GM19467 (cell line): ENCODE results near the gene LSP1.
"Not testable (repeated sequence)": the region's sequence is repeated elsewhere in the genome, so short reads cannot be mapped to it uniquely, and the experiment has no call there.

Source experiments
- ATAC-seq: cut with Tn5 transposase; IDR thresholded peaks from one replicate; pipeline ENCODE4 v1.9.1; 2021; ENCODE audit warnings: mild to moderate bottlenecking, moderate library complexity; ENCODE audit not compliant: unreplicated experiment

Gene LSP1

DNA sequence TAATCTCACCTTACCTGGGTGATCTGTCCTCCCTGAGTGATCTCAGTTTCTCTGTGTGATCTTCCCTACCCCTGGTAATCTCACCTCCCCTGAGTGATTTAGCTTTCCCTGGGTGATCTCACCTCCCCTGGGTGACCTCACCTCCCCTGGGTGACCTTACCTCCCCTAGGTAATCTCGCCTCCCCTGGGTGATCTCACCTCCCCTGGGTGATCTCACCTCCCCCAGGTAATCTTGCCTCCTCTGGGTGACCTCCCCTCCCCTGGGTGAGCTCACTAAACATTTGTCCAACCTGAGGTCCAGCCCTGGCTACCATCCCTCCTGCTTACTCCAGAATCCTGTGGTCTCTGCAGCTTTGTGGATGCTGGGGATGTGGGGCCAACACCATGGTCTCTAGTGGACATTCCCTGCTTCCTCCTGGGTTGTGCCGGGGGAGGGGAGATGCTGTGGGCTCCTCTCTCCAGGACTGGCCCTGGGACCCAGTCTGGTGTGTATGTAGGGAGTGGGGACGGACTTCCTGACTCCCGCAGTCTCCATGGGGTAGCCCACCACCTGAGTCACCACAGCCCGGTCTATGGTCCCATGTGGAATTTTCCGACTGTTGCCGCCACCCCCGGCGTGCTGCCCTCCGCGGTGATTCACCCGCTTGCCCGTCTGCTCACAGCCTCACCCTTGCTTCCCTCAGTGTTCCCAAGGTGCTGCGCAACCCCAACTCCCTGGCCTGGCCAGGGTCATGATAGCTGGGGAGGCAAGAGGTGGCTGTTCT is 9.9 kb downstream of the LSP1 start:
- ATAC-seq = no peak

DNA sequence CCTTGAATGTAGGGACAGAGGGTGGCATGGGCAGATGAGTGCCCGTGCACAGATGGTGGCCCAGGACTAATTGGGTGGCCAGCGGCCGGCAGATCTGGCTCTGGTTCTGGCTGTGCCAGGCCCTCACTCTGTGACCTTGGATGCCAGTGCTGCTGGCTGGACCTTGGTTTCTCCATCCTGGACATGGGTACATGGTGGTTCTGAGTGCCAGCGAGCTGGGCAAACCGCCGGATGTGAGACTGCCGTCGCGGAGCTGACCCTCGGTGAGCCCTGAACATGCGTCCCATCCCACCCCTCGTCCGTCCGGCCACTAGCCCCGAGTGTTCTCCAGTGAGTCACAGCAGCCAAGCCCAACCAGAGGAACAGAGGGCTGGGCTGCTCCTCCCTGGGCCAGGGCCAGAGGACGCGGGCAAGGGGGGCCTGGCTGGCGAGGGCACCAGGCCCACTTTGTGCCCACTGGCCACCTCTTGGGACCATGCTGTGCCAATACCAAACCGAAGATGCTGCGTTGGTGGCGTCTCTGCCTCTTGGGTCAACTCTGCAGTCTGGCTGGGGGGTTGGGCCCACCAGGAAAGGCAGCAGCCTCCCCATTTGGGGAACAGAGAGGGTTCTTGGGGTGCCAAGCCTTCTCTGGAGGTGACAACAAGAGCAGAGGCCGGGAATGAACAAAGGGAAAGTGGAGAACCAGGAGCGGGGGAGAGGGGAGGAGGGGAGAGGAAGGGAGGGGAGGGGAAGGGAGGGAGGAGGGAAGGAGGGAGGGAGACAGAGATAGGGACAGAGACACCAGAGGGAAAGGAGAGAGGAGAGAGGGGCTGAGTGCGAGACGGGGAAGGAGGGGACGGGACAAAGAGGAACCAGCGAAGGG is 10.7 kb downstream of the LSP1 start:
- ATAC-seq = no peak

DNA sequence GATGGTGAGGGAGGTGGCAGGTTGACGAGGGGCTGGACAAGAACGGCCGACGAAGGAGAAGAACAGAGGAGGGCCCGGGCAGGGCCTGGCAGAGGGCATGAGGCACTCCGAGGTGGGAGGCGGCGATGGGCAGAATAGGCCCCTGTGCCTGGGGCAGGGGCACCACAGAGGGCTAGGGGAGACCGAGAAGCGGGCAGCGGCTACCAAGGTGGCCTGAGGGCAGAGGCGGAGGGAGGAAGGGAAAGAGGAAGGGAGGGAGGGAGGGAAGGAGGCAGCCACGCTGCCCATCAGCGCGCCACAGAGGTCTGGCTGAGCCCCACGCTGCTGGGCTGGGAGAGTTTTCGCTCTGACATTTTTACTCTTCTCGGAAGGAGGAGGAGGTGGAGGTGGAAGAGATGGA is 11.3 kb downstream of the LSP1 start:
- no peak for ATAC-seq

DNA sequence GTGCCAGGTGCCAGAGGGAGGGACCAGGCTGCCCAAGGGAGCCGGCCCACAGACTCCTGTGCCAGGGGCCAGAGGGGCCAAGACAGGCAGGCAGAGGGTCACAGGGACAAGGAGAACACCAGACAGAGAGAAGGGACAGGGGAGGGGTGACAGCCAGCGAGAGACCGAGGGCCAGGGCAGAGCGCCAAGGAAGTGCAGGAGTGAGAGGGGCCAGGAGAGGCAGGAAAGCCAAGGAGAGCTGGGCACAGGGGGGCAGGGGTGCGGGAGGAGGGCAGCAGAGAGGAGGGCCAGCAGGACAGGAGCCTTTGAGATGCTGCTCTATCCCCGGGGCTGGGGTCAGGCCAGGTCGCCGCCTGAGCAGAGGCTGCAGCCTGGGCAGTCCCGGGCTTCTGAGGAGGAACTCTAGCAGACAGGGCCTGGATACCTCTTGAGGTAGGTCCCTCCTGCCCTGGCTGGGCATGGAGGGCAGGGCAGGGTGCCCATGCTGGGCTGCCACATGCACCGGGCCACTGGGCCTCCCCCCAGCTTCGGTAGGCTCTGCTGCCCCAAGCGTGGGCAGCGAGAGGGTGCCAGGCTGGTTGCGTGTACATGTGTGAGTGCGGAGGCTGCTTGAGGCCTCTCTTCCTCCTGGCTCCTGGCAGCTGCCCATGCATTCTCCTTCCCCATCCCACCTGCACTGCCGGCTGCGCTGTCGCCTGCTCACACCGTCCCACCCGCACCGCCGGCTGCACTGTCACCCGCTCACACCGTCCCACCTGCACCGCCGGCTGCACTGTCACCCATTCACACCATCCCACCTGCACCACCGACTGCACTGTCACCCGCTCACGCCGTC is 12.2 kb downstream of the LSP1 start:
- ATAC-seq = no peak

DNA sequence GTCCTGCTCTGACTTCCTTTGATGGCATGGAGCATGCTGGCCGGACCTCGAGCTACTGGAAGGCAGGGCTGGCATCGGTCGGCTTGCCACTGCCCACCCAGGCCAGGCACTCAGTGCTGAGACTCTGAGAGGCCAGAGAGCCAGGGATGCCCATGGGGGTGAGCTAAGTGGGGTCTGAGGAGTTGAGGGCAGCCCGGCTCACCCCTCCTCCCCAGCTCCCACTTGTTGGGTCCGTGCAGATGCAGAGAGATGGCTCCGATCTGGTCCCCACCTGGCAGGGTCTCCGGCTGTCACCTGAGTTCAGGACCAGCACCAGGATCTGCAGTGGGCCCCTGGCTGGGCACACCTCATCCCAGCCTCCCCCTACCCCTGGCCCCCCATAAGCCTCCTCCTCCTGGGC is 13.3 kb downstream of the LSP1 start:
- ATAC-seq = no peak

DNA sequence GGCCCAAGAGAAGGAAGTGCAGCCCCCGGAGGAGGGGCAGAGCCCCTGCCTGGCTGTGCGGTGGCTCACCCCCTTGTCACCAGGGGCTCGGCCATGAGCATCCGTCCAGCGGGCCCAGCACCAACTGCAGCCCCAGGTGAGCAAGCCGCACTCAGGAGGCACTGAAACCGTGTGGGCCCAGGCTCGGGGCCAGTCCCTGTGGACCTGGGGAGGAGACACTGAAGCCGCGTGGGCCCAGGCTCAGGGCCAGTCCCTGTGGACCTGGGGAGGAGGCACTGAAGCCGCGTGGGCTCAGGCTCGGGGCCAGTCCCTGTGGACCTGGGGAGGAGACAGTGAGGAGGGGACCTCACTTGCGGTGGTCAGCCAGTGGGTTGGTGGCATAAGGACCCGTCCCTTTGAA is 13.9 kb downstream of the LSP1 start:
- ATAC-seq = no peak

DNA sequence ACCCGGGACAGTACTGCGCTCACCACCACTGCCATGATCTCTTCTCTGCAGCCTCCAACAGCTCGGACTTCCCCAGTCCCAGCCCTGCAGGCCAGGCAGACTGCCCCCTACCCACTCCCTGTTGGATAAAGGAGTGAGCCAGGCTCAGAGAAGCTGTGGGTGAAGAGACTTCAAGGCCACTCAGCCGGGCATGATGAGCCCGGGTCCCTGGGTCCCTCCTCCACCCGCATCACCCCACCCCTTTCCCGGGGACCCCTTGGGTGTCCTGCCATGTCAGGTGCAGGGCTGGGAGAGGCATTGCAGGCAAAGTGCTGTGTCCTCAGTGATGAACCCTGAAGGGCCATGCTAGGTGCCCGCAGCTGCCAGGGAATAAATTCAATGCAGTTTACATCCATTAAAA is 14.5 kb downstream of the LSP1 start:
- ATAC-seq = no peak

DNA sequence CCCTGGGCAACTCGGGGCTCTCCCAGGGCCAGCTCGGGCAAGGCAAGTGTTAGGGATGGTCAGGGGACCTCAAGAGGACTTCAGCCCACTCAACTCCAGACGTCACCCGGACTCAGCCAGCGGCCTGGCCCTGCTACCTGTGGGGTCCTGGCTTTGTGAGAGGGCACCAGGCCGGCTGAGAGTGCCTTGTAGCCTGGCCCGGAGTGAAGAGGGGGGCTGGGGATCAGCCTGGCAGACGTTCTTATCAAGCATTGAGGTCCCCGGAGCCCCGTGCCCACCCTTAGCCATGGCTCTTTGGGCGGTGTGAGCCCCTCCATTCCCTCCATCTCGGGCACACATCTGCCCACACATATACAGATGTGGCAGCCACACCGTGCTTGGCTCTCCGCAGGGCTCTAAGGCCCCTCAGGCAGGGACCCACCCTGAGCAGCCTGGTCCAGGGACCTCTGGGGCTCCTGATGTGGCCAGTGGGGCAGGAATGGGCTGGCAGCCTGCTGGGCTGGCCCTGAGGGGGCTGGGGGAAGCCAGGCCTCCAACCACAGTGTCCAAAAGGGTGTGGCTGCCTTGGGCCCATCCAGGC is 15.3 kb downstream of the LSP1 start:
- ATAC-seq = no peak

DNA sequence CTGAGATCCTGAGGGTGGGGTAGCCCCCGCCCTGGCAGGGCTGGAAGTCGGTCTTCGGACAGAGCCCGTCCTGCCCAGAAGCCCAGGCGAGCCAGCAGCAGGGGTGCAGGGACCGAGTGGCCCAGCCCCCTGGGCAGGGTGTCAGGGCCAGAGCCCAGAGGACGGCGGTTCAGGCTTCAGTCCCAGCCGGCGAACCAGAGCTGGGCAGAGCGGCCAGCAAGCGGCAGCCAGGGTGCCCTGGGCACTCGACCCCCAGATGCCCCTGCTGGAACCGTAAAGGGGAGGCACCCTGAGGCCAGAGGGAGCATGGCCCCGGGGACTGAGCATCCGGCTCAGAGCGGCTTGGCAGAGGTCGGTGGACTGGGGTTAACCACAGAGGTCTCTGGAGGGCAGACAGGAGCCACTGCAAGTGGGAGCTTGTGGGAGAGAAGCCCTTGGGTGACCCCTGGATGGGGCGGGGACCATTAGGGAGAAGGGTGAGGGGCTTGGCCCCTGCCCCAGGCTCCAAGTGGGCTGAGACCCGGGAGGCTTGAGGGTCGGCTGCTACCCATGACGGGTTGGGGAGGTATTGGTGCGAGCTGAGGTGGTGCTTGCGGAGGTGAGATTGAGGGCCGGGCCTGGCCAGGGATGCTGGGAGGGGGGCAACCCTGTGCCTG is 15.9 kb downstream of the LSP1 start:
- ATAC-seq = no peak

DNA sequence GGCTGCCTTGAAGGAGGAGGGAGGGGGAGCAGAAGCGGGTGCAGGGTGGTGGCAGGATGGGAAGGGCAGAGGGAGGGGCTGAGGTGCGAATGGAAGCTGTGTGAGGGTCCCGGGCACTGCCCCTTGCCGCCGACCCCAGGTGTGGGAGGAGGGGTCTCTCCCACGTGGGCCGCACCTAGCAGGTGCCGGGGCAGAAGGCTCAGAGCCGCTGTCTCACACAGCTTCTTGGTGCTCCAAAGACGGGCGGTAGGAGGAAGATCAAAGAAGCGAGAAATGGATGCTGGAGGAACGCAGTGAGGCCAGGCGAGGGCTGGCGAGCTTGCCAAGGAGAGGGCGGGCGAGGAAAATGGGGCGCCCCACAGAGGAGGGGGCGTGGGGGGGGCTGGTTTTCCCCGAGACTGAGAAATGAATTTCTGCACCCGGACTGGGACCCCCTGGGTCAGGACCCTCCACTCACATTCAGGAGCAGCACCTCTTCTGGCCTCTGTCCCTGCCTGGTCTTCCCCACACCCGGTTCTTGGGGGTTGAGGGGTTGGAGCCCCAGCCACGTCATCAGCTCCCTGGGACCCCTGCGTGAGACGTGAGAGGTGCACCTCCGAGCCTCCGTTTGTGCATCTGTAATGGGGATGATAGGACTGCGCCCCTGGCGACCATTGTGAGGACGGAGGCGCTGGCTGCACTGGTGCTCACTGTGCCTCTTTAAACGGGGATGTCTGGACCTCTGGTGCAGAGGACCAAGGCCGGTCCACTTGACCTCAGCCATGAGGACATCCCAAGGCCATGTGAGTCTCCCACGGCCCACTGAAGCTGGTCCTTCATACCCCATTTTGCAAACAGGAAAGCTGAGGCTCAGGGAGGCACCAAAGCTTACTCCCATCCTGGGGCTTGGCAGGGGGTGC is 16.8 kb downstream of the LSP1 start:
- no peak for ATAC-seq

DNA sequence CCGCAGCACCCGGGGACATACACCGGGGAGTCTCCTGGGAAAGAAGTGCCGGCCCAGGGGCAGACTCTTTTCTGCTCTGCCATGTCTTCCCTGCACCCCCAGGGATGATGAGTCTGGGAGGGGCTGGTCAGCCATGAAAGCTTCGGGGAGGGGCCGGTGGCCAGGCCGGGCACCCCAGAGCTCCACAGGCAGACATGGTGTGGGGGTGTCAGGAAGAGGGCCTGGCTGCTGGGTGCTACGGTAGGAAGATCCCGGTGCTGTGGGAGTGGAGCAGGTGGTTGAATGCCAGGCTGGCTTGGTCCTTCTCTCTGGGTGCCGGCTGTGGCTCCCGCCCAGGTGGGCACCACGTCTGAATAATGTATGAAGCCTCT is 17.4 kb downstream of the LSP1 start:
- ATAC-seq = no peak

DNA sequence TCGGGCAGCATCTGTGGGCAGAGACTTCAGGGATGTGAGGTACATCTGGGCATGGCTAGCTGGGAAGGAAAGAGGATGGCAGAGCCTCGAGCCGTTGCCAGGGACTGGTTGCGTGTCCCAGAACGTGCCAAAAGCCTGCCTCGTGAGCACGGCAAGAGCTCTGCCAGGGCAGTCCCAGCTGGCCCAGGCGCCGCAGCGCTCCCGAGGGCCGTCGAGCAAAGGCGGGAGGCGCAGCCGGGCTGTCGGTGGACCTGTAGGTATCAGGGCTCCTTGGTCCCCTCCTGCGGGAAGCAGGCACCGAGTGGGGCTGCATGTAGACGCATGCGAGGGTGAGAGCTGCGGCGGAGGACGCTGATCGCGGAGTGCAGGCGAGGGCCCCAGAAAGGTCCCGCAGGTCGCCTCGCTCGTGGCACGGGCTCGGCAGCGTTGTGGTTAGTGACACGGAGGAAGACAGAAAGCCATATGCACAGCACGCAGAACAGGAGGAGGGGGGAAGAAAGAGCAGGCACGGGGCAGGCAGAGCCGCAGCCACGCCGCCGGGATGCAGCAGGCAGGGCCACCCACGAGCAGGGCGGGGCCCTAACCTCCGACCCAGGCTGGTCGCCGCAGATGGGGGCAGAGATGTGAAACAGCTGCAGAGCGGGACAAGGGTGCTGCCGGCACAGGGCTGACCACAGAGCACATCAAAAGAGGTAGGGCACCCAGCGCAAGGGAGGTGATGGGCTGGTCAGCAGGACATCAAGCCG is 18.0 kb downstream of the LSP1 start:
- no peak for ATAC-seq

DNA sequence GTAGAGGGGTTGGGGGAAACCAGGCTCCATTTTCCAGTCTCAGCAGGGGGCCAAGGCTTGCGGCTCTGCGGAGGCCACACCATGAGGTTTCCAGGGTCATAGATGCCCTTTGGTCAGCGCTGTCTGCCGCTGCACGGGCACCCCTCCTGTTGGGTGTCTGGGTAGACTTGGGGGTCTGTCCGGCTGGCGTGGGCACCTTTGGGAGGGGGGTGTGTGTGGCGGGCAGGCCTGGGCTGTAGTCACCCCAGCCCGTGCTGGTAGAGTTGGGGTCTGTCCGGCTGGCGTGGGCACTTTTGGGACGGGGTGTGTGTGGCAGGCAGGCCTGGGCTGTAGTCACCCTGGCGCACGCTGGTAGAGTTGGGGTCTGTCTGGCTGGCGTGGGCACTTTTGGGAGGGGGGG is 18.6 kb downstream of the LSP1 start:
- no peak for ATAC-seq

DNA sequence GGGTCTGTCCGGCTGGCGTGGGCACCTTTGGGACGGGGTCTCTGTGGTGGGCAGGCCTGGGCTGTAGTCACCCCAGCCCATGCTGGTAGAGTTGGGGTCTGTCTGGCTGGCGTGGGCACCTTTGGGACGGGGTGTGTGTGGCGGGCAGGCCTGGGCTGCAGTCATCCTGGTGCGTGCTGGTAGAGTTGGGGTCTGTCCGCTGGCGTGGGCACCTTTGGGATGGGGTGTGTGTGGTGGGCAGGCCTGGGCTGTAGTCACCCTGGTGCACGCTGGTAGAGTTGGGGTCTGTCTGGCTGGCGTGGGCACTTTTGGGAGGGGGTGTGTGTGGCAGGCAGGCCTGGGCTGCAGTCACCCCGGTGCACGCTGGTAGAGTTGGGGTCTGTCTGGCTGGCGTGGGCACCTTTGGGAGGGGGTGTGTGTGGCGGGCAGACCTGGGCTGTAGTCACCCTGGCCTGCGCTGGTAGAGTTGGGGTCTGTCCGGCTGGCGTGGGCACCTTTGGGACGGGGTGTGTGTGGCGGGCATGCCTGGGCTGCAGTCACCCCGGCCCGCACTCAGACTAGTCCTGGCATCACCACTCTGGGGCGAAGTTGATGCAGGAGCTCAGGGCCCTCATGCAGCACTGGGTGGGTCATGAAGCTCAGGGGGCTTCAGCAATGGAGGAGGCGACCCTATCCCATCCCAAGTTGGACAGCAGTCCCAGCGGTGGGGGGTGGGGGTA is 19.5 kb downstream of the LSP1 start:
- no peak for ATAC-seq

DNA sequence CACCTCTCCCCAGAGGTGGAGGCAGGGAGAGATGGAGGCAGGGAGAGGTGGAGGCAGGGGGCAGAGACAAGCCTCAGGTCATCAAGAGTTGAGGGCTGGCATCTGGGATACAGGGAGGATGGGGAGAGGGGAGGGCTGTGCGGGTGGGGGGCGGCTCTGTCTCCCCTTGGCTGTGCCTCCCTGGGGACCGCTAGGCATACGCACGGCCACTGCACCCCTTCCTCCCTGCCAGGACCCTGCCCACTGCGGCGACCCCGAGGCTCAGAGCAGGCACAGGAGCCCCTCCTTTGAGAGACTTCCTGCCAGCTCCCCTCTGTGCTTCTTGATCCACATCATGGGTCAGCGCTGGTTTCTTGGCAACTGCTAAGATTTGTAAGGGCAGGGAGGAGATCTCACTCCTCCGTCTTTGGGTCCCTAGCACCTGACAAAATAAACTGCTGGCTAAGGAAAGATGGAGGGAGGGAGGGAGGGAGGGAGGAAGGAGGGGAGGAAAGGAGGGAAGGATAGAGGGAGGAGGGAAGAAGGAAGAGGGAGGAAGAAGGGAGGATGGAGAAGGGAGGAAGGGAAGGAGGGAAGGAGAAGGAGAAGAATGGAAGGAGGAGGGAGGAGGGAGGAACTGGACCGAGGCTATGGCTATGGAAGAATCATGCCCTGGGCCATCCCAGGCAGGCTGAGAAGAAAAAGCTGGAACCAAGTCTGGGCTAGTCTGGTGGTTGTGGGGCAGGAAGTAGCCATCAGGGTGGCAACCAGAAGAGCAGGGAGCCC is 20.3 kb downstream of the LSP1 start:
- ATAC-seq = no peak

DNA sequence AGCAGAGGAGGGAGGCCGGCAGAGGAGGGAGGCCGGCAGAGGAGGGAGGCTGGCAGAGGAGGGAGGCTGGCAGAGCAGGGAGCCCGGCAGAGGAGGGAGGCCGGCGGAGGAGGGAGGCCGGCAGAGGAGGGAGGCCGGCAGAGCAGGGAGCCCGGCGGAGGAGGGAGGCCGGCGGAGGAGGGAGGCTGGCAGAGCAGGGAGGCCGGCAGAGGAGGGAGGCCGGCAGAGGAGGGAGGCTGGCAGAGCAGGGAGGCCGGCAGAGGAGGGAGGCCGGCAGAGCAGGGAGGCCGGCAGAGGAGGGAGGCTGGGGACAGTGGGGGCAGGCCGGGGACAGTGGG is 20.9 kb downstream of the LSP1 start:
- not testable (repeated sequence) for ATAC-seq

DNA sequence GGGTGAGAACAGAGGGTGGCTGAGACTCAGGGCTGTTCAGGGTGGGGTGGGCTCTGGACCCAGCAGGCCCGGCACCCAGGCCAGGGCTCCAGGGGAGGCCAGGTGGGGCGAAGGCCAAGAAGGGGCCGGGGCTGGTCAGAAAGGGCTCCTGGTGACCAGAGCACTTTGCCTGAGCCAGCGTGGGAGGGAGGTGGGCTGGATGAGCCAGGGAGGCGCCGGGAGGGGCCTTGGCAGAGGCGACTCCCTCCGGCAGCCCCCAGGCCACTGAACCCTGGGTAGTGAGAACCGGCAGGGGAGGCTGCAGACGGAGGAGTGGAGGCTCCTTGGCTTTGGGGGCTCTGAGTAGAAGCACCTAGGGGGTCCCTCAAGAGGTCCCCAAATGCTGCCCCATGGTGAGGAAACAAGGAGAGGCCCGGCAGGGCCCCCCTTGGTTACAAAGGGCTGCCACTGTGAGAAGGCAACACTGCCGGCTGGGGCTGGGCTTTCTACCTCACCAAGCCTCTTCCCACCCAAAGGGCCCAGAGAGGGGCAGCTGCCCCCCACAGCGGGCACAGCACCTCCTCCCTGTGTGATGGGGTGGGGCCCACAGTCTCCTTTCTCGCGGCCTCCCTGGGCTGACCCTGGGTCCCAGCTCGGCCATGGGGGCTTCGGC is 21.7 kb downstream of the LSP1 start:
- ATAC-seq = not testable (repeated sequence)
